ENCODE results near the gene NXT2. TPM values are rescaled to one million over a fixed set of nuclear protein-coding genes. Genes with fewer than 3 reads are reported as not detected.
"Not testable (repeated sequence)": the region's sequence is repeated elsewhere in the genome, so short reads cannot be mapped to it uniquely, and the experiment has no call there.

Gene NXT2
- total RNA-seq, 2 experiments from 2014 or later: 12.6 to 13.9 TPM

- H3K27ac Mint-ChIP-seq; H3K4me3 Mint-ChIP-seq; POLR2A ChIA-PET; DNase-seq; H3K36me3 Mint-ChIP-seq; H3K9me3 Mint-ChIP-seq; H3K4me1 Mint-ChIP-seq (ENCODE audit: low read depth); CTCF ChIA-PET; H3K27me3 Mint-ChIP-seq: not testable (repeated sequence)
- intact Hi-C loops (cut with micrococcal nuclease): loop anchor here (5.0 to 10.0 kb wide), 4 partner anchors 52 to 463 kb away; partner anchors contain the start of gene TMEM164
Measured at GRCh38 chrX:109539007-109539406, 2.4 kb downstream of the NXT2 start.

GRCh38 chrX:109553862-109554261 is 17.2 kb downstream of the NXT2 start:
- ChIA-PET POLR2A (no interaction called here), CTCF (no interaction called here)
- H3K4me1 Mint-ChIP-seq (ENCODE audit: low read depth): no peaks in the 10 kb centered on the region
- no peak for DNase-seq
- H3K27ac Mint-ChIP-seq: no peak overlapping the region
- H3K4me3 Mint-ChIP-seq: no peak overlapping the region
- peaks cover 1% of the 10 kb centered on the region for H3K27me3 Mint-ChIP-seq
- intact Hi-C loops (cut with micrococcal nuclease): no loop called here
- H3K9me3 Mint-ChIP-seq: peaks cover 2% of the 10 kb centered on the region
- no peaks in the 10 kb centered on the region for H3K36me3 Mint-ChIP-seq

- H3K4me3 Mint-ChIP-seq, H3K9me3 Mint-ChIP-seq, H3K27ac Mint-ChIP-seq: not testable (repeated sequence)
Measured at GRCh38 chrX:109576083-109576482, 39.4 kb downstream of the NXT2 start.

GRCh38 chrX:109577055-109577454 is 40.4 kb downstream of the NXT2 start:
- no peak overlapping the region for H3K4me3 Mint-ChIP-seq
- no peaks in the 10 kb centered on the region for H3K36me3 Mint-ChIP-seq
- intact Hi-C loops (cut with micrococcal nuclease): no loop called here
- no peaks in the 10 kb centered on the region for H3K4me1 Mint-ChIP-seq (ENCODE audit: low read depth)
- no peaks in the 10 kb centered on the region for H3K27me3 Mint-ChIP-seq
- POLR2A ChIA-PET: no interaction called here
- no peaks in the 10 kb centered on the region for H3K9me3 Mint-ChIP-seq
- H3K27ac Mint-ChIP-seq: no peak overlapping the region
- DNase-seq: no peak
- CTCF ChIA-PET: no interaction called here

More at GRCh38 chrX:109576083-109576482, 39.4 kb downstream of the NXT2 start:
- H3K36me3 Mint-ChIP-seq; H3K27me3 Mint-ChIP-seq; POLR2A ChIA-PET; CTCF ChIA-PET; H3K4me1 Mint-ChIP-seq (ENCODE audit: low read depth); DNase-seq; intact Hi-C loops (cut with micrococcal nuclease): not testable (repeated sequence)

GRCh38 chrX:109578916-109579315 is 42.3 kb downstream of the NXT2 start:
- no peak overlapping the region for H3K27ac Mint-ChIP-seq
- H3K9me3 Mint-ChIP-seq: no peaks in the 10 kb centered on the region
- H3K4me1 Mint-ChIP-seq (ENCODE audit: low read depth): no peaks in the 10 kb centered on the region
- H3K27me3 Mint-ChIP-seq: no peaks in the 10 kb centered on the region
- ChIA-PET CTCF (no interaction called here), POLR2A (no interaction called here)
- H3K36me3 Mint-ChIP-seq: no peaks in the 10 kb centered on the region
- no peak for DNase-seq
- no peak overlapping the region for H3K4me3 Mint-ChIP-seq
- intact Hi-C loops (cut with micrococcal nuclease): no loop called here

DNA sequence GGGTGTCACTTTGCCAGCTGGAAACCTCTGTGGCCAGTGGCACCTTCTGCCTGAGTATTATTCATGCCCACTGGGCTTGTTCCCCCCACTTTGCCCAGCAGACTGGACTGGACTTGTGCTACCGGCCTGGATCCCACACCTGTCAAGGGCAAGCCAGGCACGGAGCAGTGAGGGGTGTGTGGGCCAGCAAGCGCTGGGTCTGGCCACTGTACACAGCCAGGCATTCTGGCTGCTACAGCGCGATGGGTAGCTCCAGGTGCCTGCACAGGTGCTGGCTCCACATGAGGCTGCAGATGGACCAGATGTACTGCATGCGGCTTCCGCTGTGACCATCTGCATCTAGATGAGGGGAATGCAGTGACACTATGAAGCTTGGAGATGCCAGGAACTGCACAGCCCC is 48.8 kb downstream of the NXT2 start:
- DNase-seq: no peak
- no peaks in the 10 kb centered on the region for H3K9me3 Mint-ChIP-seq
- no peaks in the 10 kb centered on the region for H3K36me3 Mint-ChIP-seq
- CTCF ChIA-PET: no interaction called here
- POLR2A ChIA-PET: no interaction called here
- intact Hi-C loops (cut with micrococcal nuclease): no loop called here
- no peaks in the 10 kb centered on the region for H3K27me3 Mint-ChIP-seq
- H3K4me1 Mint-ChIP-seq (ENCODE audit: low read depth): no peaks in the 10 kb centered on the region
- no peak overlapping the region for H3K4me3 Mint-ChIP-seq
- H3K27ac Mint-ChIP-seq: no peak overlapping the region

DNA sequence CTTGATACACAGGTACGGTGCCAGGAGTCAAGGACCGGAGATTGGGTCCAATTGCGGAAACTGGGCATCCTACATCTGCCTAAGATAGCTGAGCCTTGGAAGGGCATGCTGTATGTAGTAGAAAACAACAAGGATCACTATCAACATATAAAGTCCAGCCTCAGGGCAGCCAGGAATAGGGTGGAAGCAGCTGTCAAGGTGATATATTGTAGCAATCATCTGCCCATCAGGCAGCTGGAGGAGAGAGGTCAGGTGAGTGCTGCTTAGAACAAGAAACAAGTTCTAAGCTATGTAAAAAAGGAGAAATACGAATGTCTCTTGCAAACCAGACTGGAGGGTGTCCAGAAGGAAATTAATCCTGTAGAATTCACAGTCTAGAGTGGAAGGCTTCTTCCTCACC is 53.5 kb downstream of the NXT2 start:
- intact Hi-C loops (cut with micrococcal nuclease): no loop called here
- ChIA-PET POLR2A (no interaction called here), CTCF (no interaction called here)
- Mint-ChIP-seq H3K4me3 (no peak overlapping the region), H3K27me3 (no peaks in the 10 kb centered on the region), H3K36me3 (no peaks in the 10 kb centered on the region), H3K27ac (no peak overlapping the region), H3K9me3 (no peaks in the 10 kb centered on the region), H3K4me1 (ENCODE audit: low read depth) (no peaks in the 10 kb centered on the region)
- DNase-seq: no peak

Other genes with a start within 250 kb of the NXT2 start
- gene GUCY2F, start 54.8 kb upstream of the NXT2 start, total RNA-seq: not detected
- gene KCNE5, start 88.3 kb downstream of the NXT2 start, total RNA-seq: under 1 TPM in 1 of 2 experiments, not detected in 1; 0.24 TPM
- gene ACSL4, start 196.4 kb downstream of the NXT2 start, total RNA-seq: 10 to 100 TPM; 63.2 to 63.3 TPM

All from activated CD4-positive, alpha-beta memory T cell treated with anti-CD3 and anti-CD28 coated beads for 36 hours (primary cell).